Ammon's horn (tissue), 1 donor: ENCODE results near the gene ERLEC1.
A peak's percentile ranks its signal among the peaks of the same experiment; 100 is the strongest.
"Not testable (repeated sequence)": the region's sequence is repeated elsewhere in the genome, so short reads cannot be mapped to it uniquely, and the experiment has no call there.

Source experiments
- DNase-seq: peaks from one replicate; pipeline ENCODE4 v3.0.0-alpha.2; 2016; ENCODE audit warnings: low spot score

Gene ERLEC1

DNA sequence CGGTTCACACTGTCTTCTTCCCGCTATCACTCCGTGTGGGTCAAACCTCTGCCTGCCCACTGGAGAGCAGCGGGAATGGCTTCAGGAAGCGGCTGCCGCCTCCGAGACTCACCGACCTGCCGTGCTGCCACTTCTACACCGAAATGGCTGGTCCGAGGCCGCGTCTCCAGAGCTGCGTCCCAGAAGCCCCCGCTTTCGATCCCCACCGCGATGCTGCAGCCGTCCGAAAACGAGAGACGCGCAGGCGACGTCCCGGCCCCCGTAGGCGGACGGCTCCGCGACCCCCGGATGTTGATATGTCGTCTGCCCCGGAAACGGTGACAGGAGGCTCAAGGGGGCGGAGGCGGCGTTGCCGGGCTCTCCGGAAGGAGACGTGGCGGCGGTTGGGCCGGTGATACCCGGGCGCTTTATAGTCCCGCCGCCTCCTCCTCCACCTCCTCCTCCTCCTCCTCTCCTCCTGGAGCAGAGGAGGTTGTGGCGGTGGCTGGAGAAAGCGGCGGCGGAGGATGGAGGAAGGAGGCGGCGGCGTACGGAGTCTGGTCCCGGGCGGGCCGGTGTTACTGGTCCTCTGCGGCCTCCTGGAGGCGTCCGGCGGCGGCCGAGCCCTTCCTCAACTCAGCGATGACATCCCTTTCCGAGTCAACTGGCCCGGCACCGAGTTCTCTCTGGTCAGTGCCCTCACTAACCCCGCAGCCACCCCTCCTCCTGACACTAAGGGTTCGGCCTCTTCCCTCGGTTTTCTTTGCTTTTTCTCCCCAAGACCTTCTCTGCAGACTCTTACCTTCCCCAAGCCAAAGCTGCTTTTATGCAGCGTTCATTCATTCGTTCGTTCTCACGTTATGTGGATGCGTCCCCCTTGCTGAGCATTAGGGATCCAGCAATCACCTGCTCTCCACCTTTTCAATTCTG, at the start of gene ERLEC1, which contains the start of gene ASB3:
ERLEC1 (plus strand) TSS at position 340 of the 909 bp plus-strand sequence; CDS start at position 507, 167 bp downstream.
ASB3 (minus strand) TSS at position 249 of the 909 bp plus-strand sequence. CDS start 21,381 bp downstream, outside the sequence.
- DNase-seq = peak; percentile 90

DNA sequence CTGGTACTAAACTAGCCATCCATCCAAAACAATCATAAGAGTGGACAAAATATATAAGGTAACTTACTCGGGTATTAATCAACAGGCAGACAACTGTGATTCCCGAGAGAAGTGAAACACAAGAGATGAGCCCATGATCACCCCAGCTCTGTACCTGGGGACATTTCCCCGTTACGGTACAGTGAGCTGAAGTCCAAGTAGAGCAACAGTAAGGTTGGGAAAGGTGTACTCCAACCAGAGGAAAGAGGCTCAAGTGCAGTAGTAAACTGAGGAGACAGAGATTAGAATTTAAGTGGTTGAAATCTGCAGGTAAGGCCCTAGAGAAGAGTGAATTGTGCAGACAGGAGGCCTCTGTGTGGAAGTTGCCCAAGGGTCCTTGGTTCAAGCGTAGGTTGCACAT, 49.8 kb upstream of the ERLEC1 start:
- no peak for DNase-seq

GRCh38 chr2:53739032-53739431, 47.8 kb upstream of the ERLEC1 start:
- DNase-seq = no peak

DNA sequence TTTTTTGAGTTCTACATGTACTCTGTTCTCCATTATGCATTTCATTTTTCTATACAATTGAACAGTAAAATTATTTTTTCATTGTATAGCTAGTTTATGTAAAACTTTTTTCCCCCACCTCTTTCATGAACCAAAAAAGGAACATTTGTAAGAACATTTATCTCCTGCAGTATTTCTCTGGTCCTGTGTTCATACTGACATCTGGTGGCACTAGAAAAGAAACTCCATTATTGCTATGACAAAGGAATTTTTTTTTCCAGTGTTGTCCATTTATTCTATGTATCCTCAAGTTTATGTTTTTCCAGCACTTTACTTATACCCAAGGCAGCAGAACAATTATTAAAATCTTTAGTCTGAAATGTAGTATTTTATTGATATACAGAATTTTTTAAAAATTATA, 46.7 kb upstream of the ERLEC1 start:
- peak; percentile 46 for DNase-seq

DNA sequence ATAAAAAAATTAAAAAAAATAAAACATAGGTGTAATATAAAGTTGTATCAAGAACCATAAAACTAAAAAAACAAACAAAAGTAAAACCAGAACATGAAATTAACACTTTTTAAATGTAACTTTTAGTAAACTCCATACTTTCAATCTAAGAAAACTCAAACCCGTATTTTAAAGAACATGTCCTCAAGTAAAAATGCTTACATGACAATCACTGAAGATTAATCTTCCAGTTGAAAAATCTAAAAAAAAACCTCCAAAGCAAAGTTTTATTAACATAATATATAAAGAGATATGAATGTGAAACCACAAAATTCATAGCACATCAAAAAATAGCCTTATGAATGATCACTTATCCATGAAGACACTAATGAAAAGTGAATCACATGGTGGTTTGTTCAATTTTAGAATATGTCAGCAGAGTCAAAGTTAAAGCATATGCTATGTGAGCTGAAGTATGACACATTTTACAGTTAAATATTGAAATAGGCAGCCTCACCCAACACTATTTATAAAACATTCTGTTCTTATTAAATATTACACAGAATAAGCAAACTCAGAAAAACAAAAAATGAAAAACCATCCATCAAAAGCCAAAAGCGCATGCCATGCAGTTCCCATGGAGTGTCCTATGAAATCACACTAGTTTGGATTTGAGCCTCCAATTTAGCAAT, 42.3 kb upstream of the ERLEC1 start:
- DNase-seq = no peak

- DNase-seq = no peak
These were observed 36.6 kb upstream of the ERLEC1 start for GRCh38 chr2:53750041-53750768.

DNA sequence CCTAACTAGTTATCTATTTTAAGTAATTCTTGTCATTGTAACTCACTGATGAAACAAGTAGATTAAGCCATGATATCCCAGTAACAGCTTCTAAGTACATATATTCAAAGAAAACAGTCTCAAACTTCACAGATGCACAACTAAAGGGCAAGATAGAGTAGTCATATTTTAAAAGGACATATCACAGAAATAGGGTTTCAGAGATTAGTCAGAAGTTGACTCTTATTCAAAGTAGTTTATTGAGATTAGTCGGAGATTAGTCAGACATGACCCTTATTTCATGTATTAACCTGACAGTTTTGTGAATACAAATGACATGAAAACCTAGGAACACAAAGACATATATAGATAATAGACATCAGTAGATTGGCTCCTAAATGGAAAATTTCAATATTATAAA, 35.1 kb upstream of the ERLEC1 start:
- no peak for DNase-seq

- DNase-seq = no peak
These were observed 34.5 kb upstream of the ERLEC1 start for GRCh38 chr2:53752385-53752784.

- no peak for DNase-seq
These were observed 33.8 kb upstream of the ERLEC1 start for GRCh38 chr2:53753041-53753440.

DNA sequence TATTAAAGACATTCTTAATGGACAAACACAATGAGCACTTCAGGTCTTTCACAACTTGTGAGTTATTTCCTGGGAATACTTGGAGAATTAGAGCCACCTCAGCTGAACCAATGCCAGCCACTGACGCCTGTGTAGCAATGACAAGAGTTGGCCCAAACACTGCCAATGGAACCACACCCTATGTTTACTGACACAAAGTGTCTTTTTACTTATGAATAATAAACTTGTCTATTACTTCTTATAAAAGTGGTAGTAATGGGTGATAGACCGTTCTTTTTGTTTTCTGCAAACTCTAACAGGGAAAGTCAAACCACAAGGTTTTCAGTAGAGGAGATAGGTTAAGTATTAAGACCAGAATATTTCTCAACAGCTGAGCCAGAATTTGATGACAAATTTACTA, 31.7 kb upstream of the ERLEC1 start:
- no peak for DNase-seq

DNA sequence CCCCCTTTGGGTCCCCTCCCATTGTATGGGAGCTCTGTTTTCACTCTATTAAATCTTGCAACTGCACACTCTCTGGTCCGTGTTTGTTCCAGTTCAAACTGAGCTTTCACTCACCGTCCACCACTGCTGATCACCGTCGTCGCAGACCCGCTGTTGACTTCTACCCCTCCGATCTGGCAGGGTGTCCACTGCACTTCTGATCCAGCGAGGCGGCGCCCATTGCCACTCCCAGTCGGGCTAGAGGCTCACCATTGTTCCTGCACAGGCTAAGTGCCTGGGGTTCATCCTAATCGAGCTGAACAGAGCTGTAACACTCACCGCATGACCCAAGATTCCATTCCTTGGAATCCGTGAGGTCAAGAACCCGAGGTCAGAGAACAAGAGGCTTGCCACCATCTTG, 30.2 kb upstream of the ERLEC1 start:
- DNase-seq = no peak

- not testable (repeated sequence) for DNase-seq
These were observed 29.6 kb upstream of the ERLEC1 start for GRCh38 chr2:53757206-53757605.

DNA sequence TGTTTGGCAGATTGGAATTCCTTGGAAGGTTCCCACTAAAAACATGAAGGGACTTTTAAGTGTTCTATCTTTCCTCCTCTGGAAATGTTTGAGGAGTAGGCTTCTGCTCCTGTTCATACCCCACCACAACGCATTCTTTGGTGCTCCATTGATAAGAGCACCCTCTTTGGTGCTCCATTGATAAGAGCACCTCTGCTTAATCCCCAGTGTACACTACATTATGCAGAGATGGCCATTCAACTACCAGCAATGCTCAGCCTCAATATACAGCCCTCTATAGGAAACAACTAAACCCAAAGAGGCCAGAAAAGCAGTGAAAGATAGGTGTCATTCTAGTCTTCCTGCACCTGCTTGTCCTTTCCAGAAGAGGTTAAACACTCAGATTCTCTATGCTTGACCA, 21.1 kb upstream of the ERLEC1 start:
- DNase-seq = no peak

DNA sequence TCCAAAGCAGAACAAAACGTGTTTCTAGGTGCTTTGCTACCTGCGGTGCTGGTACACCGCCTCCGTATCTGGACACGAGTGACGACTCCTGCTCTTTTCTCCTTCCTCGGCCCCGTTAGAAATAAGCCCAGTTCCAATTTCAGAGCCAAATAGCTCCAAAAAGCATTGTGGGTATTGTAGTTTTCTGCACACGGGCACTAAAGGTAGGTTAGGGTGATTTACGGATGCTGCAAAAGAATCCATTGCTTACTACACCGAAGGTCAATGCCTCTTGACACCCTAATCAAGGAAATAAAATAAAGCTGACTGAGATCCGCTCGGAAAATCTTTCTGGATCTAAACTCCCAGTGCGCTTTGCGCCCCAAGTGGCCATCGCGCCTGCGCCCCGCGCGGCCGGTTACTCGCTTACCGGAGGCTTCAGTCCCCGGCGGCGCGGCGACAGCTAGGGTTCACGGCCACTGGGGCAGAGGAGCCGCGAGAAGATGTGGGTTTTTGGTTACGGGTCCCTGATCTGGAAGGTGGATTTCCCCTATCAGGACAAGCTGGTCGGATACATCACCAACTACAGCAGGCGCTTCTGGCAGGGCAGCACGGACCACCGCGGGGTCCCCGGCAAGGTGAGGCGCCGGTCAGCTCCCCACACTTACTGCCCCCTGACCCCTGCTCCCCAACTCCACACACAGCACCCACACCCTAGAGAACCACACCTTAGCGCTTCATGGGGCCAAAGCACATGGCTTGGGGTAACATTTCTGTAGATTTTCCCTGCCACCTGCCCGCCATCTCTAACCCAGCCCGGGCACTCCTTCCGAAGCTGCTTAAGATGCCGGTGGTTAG, 19.2 kb upstream of the ERLEC1 start, which contains the start of gene CHAC2:
CHAC2 (plus strand) TSS at position 400 of the 837 bp plus-strand sequence; CDS start at position 483, 83 bp downstream.
- peak; percentile 88 for DNase-seq

GRCh38 chr2:53768242-53768542, 18.7 kb upstream of the ERLEC1 start:
- DNase-seq = peak; percentile 52

- DNase-seq = no peak
These were observed 17.4 kb upstream of the ERLEC1 start for GRCh38 chr2:53769318-53769945.

- no peak for DNase-seq
These were observed 16.6 kb upstream of the ERLEC1 start for GRCh38 chr2:53770264-53770663.

DNA sequence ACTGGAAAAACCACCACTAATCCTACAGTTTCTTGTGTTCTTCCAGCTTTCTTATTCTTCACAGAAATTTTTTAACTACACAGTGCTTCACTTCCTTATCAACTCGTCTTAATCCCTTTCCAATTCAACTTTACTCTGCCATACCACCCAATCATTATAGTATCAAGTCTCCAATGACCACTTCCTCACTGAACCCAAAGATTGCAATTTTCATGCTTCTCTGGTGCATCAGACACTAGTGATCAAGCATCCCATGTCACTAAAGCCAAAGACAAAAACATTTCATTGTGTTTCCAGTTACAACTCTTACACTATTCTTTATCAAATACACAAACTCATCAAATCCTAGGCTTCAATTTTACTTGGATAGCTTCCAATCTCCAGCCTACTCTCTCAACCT, 9.7 kb upstream of the ERLEC1 start:
- no peak for DNase-seq

- DNase-seq = no peak
These were observed 8.2 kb upstream of the ERLEC1 start for GRCh38 chr2:53778536-53779162.

- DNase-seq = no peak
These were observed 6.8 kb upstream of the ERLEC1 start for GRCh38 chr2:53780056-53780455.

DNA sequence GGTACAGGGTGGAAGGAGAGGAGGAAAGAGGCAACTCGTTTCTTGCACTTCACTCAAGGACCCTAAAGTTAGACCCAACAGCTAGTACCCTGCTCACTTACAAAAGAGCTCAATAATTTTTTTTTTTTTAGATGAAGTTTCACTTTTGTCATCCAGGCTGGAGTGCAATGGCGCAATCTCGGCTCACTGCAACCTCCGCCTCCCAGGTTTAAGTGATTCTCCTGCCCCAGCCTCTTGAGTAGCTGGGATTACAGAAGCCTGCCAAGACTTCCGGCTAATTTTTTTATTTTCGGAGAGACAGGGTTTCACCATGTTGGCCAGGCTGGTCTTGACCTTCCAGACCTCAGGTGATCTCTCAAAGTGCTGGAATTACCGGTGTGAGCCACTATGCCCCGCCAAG, 4.2 kb upstream of the ERLEC1 start:
- no peak for DNase-seq
